ENCODE results near the gene PITPNM1.
A peak's percentile ranks its signal among the peaks of the same experiment; 100 is the strongest.

PITPNM1 gene

DNA sequence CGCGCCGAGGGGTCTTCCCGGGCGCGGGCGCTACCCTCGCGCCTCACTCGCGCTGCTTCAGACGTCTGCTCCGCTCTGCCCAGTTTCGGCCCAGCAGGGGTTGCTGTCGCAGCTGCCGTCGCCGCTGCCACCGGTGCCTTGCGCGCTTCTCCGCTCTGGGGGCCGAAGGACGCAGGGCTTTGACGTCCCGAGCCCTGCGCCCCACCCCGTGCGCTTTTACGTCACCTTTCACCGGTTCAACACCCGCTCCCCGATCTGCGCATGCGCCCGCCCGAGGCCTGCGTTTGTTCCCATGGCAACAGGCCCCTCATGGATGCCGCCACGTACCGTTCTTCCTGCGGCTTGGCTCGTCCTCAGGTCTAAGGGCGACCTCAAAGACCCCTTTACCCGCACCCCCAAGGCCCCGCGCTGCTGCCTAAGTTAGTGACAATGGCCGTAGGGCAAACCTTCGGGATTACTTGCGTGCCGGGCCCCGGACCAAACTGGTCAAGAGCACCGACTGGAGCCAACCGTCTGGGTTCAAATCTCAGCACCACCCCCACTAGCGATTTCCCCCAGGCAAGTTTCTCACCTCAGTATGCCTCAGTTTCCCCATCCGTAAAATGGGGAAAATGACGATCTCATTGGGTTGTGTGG, 3.4 kb upstream of the PITPNM1 start:
- no peak for TF ChIP-seq CTCF (IDR thresholded peaks at IDR 0.05; ENCODE audit: low read depth, low read length)
- in situ Hi-C loops (cut with HindIII; ENCODE audit: low sequenced_read_pairs): no loop called here
- H3K4me3 ChIP-seq (ENCODE audit: low read depth, low read length): peak overlapping the region; percentile 46
- DNase-seq (ENCODE audit: low read depth, low spot score): peak; percentile 97

DNA sequence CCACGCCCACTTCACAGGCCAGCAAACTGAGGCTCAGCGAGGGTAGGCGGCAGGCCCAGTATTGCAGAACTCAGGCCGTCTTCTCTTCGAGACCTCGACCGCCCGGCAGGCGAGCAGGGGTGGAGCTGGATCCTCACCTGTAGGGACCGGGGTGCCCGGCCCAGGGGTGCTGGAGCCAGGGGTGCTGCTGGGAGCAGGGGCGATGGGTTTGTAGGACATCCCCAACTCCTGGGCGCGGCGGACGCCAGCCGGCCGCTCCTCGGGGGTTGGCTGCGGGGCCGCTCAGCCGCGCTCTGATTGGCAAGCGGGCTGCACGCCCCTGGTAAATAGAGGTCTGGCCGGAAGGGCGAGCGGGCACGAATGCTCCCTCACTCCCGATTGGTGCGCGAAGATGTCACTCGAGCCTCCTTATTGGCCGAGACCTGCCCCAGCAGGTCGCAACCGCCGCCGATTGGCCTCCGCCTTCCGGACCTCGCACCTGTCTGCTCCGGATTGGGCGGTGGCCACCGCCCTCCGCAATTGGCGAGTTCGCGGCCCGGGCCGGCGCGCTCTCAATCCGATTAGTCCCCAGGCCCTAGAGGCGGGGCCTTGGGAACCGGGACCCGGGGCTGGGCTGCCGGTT, 2.8 kb upstream of the PITPNM1 start, which contains the start of gene CDK2AP2:
TSS of gene CDK2AP2 (minus strand) at position 299 of the 622 bp plus-strand sequence. CDS start at position 219, 80 bp downstream.
- peak within 1 kb of the TSS; percentile 69 for H3K4me3 ChIP-seq (ENCODE audit: low read depth, low read length)
- in situ Hi-C loops (cut with HindIII; ENCODE audit: low sequenced_read_pairs): no loop called here
- DNase-seq (ENCODE audit: low read depth, low spot score): peak; percentile 100
- TF ChIP-seq CTCF (IDR thresholded peaks at IDR 0.05; ENCODE audit: low read depth, low read length): no peak

DNA sequence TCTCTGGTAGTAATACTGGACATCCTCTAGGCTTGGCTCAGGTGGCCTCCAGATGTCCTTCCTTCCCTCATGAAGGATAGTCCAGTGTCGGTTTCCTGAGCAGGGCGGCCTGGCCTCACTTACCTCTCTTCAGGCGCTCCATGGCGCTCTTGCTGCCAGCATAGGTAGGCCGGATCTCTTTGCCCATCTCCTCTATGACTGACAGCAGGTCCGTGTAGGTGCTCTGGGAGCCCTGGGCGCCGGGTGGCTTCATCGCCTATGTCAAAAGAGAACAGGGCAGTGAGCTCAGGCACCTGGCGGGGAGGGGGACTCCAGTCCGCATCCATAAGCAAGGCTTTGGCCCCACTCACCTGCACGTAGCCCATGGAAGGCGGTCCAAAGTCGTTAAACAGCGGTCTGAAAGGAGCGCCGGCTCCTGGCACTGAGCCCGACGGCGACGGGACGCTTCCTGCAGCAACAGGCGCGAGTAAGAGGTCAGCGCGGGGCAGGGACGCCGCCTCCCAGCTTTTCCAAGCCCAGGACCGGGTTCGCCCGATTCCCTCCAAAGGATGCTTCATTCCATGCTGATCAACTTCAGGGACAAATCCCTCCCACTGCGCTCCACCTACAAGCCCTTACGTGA, 2.2 kb upstream of the PITPNM1 start:
- H3K4me3 ChIP-seq (ENCODE audit: low read depth, low read length): peak overlapping the region; percentile 69
- DNase-seq (ENCODE audit: low read depth, low spot score): no peak
- in situ Hi-C loops (cut with HindIII; ENCODE audit: low sequenced_read_pairs): no loop called here
- no peak for TF ChIP-seq CTCF (IDR thresholded peaks at IDR 0.05; ENCODE audit: low read depth, low read length)

GRCh38 chr11:67506426-67507051, 1.4 kb upstream of the PITPNM1 start:
- TF ChIP-seq CTCF (IDR thresholded peaks at IDR 0.05; ENCODE audit: low read depth, low read length): no peak
- no peak for DNase-seq (ENCODE audit: low read depth, low spot score)
- H3K4me3 ChIP-seq (ENCODE audit: low read depth, low read length): no peak overlapping the region
- in situ Hi-C loops (cut with HindIII; ENCODE audit: low sequenced_read_pairs): no loop called here

- DNase-seq (ENCODE audit: low read depth, low spot score): peak; percentile 87
- in situ Hi-C loops (cut with HindIII; ENCODE audit: low sequenced_read_pairs): no loop called here
- peak; percentile 98 for TF ChIP-seq CTCF (IDR thresholded peaks at IDR 0.05; ENCODE audit: low read depth, low read length)
- H3K4me3 ChIP-seq (ENCODE audit: low read depth, low read length): no peak overlapping the region
Observed at GRCh38 chr11:67505605-67506396, 638 bp upstream of the PITPNM1 start.
